CD4-positive, alpha-beta T cell treated with Interleukin-12 subunit alpha and Interleukin-12 subunit beta, for 1 hour (primary cell): ENCODE results near the gene HACE1.

ENCODE experiments used
- DNase-seq: peaks from one replicate; pipeline ENCODE4 v3.0.0-alpha.2; 2020

Gene HACE1

DNA sequence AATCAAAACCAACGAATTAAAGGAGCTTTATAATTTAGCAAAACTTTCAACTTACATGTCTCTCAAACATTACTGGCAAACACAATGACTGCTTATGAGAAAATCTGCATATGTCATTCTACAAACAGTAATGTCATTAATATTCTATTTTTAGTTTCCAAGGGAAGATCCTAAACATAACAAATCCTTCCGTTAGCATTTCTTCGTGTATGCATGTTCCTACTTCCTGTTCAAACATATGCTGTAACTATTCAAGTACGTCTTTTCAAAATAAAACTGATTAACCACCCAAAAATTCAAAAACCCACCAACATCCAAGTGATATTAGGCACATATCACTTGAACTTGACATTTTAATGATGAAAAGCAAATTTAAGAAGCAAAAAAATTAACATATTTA is 131.3 kb downstream of the HACE1 start:
- DNase-seq = no peak

DNA sequence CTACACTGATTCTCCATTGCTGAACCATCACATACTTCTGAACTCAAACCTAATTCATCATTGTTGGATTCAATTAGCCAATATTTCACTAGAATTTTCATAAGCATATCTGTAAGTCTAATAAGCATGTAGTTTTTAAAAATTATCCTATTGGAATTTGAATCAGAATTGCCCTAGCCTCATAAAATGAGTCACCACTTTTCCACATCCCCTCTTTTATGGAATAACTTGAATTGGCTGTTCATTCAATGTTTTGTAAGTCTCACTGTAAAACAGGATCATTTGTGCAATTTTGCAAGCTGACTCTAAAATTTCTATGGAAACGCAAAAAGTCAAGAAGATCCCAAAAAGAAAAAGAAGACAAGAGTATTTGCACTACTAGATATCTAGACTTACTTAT is 141.0 kb downstream of the HACE1 start:
- DNase-seq = no peak

DNA sequence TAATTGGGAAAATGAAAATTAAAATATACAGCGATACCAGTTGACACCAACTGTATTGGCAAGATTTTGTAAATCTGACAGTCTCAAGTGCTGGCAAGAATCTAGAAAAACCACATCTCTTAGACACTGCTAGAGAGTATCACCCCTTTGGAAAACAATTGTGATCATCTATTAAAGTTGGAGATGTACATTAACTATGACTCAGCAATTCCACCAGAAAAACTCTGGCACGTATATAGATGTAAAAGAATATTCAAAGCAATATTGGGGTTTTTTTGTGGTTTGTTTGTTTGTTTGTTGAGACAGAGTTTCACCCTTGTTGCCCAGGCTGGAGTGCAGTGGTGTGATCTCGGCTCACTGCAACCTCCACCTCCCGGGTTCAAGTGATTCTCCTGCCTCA is 142.9 kb downstream of the HACE1 start:
- no peak for DNase-seq

DNA sequence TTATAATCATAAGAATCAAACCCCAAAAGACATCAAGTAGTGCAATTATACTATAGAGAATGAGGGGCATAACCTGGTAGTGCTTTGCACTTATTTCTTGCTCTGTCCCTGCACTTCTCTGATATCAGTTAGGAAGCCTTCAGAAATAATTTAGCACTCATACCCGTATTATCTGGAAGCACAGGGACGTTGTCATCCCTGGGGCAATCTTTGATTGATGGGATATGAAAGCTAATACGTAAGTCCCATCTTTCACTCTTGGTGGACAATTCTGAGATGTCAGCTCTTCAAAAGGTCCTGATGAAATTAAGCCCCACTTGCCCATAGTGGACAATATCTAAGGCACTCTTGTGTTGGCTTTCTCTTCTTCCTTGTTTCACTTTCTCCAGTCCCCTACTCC is 144.9 kb downstream of the HACE1 start:
- no peak for DNase-seq

DNA sequence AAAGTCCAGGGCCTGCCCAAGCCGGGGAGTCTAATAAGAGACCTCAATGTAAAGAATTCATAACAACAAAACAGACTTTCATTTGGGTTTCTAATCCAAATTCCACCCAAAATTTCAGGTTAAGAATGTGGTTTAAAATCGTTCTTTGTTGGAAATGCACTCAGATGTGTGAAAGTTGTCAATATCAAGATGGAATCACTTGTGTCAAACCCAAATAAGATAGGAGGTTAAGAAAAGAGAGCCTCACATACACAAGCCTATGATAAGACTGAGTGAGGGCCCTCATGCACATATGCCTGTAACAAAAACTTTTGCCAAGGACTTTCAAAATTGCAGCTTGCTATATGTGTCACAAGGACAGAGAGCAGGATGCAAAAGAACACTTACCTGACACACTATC is 145.7 kb downstream of the HACE1 start:
- no peak for DNase-seq

DNA sequence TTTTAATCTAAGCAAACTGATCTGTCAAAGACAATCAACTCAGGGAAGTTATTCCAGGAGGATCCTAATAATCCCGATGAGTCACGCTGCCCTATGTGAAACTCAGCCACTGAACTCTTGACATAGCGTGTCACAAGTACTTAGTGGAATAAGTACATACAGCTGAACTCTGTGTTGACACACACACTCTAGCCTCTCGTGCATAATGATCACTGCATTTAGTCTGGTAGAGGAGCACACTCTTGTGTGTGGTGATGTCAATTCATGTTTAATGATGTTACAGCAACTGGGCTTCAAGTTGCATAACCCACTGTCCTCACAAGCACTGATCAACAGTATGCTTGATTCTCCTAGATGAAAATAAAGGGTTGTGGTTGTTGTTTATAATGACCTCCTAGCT is 148.3 kb downstream of the HACE1 start:
- DNase-seq = no peak

DNA sequence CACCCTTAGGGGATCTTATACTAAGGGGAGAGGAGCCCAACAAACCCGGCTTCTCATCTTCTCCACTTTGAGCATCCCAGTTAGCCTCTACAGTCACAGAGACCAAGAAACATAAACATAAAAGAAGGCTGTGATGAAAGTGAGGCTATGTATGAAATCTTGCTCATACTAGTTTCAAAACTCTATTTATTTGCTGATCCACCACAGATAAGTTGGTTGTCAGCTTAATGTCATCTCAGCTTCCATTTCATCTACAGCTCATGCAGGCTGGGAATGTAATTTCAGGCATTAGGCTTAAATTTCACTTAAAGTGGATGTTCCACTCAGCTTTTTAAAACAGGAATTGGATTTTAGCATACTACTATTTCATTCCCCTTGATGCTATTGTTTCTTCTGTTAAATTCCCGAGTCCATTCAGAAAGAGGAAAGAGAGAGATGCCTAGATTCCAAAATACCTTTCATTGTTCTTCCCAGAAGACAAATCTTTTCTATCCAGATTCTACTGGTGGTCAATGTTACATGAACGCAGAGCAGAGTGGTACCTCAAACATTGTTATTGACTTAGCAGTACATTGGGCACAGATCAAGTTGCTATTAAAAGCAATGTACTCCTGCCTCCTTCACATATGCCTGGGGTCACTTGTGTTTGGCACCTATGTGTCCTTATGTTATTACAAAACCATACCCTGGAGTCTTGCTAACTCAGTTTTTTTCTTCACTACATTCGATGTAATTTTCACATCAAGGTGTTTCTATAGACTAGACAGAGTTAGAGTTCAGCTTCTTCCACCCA is 149.0 kb downstream of the HACE1 start:
- DNase-seq = no peak

DNA sequence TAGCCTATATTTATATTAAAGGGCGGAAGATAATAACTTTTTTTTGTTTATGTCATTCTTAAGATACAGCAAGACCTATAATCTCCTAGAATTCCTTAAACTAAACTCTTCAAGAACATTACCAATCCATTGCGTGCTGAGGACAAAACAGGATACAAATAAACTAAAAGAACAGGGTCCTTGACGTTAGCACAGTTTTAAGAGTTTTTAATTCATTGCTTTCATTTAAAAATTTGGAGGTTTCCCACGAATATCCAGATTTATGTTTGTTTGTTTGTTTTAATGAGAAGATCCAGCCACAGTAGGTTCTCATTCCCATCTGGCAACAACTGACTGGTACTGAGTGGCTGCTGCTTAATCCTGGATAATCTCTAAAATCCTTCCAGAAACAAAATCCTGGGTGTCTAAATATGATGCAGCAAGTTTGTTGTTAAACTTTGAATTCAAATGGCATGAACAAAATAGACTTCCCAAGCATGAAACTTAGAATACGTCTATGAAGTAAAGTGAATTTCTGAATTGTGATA is 153.7 kb downstream of the HACE1 start:
- no peak for DNase-seq

DNA sequence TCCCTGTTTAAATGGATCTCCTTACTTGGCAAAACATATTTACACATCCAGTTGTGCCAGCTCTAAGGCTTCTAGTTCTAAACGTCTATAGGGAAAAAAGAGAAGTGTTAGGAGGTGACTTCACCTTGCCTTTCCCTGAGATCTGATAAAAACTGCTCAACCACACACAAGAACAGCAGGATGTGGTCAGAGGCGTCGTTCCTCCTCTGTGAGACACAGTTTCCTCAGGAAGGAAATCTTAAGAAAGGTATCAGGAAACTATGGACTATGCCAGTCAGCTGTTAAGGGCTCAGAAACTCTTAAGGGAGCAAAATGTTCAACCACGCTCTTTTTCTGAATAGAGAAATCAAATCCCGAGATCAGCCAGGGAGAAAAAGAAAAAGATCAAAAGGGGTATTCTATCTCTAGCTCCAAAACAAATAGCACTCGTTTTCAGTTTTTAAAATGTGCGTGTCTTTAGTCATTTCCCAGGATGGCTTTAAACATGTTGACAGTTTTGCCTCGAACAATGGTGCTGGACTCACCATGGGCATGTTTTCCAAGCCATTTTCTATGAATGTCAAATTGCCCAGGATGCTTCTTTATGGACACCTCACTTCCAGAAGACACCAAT is 154.5 kb downstream of the HACE1 start:
- peak; percentile 53 for DNase-seq

DNA sequence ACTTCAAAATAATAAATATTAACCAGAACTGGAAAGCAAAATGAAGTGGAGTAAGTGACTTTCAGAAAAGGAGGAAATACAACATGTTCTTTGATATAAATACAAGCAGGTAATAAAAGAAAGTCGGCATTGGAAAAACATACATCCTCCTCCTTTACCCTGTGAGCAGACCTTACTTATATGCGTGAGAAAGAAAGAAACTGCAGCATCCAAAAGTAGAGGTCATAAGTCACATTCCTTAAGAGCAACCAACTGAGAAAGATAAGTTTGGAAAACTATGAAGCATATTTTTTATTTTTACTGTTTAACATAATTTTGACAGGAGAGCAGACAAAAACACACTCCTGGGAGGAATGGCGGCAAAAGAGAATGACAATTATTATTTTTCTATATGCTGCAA is 155.5 kb downstream of the HACE1 start:
- DNase-seq = no peak

DNA sequence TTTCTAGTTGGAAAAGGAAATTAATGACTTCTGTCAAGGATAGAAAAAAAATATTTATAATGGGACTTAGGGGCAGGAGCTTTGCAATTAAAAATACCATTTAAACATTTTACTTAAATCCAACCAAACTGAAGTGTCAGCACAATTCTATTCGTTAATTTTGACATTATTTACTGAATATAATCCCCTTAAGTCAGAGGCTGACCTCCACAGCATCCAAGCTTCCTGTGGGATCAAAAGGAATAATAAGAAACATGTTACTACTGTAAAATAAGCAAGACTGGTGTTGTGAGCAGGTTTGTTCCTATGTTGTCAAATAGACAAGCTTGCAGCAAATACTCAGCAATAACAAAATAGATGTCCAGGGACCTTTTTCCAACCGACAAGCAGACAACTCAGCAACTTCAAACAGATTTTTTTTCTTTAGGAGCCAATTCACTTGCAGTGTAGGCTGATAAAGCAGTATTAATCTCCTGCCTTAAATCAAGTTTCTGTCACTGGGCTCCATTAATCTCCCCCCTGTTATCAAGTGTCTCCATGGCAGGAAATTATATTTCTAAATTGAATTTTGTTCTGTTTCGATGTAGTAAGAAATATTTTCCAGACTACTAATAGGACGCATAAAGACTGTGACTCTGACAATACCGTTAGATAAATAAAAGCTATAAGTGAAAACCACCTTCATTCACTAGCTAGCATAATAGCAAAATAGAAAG is 157.4 kb downstream of the HACE1 start:
- no peak for DNase-seq

DNA sequence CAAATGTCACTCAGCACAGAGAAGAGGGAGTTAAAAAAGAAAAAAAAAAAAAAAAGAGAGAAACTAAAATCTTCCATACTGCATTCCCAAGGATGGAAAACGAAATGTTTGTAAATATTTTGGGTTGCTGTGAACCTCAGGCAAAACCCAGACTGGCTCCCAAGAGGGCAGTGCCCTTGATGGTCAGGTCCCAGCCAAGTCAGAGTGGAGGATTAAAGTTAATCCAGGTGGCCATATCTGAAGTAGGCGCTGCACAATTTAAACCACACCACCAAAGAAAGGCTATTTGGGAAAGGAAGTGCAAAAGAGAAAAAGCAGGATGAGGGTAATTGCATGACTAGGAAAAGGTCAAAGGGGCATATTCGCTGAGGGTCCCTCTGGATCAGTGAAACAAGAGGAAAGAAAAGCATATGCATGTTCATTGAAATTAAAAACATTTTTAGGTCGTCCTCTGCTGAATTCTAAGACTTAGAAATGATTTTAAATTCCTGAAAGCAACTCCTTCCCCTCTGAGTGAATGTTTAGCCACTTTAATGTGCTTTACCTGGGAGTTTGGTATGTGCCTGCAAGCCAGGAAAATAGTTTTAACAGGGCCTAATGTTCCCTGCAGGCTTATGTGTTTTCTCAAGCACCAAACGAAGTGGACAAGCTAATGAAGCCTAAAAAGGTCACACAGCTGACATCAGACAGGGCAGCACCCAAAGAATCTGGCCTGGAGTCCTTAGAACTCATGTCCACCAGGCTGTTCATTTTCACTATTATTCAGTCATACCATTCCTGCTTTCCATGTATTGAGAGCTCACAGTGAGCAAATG is 159.1 kb downstream of the HACE1 start:
- DNase-seq = no peak

DNA sequence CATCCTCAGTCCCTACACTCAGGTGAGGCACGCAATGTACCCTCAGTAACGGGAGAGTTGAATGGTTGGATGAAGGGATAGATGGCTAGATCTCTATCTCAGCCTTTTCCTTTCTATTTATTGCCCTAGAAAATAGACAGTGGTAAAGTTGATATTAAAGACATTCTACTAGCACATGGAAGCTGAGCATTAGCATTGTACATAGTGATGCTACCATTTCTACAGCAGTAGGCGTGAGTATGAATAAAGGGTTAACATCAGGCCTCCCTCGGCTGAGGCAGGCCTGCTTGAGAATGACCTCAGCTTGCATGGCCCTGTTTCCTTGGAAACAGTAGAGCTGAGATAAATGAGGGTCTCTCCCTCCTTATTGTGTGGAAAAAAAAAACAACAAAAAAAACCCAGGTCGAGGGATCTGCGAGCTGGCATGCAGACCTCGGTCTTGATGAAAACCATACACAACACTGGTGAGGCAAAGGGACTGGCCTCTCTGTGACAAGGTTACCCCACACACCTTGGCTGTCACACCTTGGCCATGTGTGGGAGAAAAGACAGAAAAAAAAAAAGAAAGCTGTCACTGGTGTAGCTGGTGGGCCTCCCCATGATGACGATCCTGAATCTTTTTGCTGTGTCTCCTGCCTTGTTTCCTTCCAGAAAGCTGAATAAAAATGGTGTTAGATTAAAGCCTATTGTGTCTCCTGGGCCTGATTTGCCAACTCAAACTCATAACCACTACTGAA is 160.0 kb downstream of the HACE1 start:
- DNase-seq = no peak

DNA sequence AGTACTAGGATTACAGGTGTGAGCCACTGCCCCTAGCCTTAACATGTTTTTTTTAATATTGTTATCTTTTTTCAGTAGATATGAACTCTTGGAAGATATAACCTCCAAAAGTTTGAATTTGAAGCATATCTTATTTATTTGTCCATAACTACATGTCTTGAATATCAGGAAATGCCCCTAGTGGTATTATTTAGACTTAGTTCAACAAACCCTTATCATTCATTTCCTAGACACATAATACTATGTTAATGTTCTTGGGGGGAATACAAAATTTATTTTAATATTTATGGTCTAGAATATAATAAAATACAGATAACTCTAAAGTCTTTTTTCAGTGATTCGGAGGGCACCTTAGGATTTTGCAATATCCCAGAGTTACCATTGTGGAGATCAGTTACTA is 160.7 kb downstream of the HACE1 start:
- DNase-seq = no peak

DNA sequence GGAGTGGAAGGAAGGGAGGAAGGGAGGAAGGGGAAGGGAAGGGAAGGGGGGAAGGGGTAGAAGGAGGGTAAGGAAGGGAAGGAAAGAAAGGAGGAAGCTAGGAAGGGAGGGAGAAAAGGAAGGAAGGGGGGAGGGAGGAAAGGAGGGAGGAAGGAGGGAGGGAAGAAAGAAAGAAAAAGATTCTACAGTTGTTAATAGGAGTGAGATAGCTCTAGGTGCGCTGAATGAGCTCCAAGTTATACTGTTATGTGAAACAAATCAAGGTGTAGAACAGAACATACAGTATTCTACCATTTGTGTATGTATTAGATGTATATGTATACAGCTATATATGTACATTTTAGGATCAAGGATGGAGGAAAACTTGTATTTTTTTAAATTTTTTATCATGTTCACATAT is 167.7 kb downstream of the HACE1 start:
- no peak for DNase-seq

DNA sequence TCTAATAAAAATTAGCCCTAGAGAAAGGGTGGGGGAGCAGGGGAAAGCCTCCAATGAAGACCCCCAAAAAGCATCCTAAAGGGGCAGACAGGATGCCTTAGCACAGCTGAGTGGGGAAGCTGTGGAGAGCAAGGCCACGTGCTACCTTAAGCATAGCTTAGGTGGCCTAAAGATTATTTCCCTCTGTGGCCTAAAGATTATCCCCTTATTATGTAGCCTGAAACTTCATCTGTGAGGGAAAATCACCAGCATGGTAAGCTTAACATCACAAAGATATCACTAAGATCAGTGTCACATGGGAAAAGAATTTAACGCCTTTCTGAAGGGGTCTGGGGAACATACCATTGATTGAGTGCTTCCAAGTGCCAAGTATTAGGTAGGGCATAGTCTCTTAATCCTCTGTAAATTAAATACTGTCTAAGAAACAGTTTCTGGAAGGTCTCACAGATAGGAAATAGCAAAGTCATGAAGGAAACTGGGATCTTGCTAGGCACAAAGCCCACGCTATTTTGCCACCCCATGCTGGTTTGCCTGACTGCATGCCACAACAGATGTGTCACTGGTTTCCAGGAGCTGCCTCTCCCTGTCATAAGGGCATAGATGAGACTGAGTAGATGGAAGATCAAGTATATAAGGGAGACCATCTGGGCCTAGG is 170.0 kb downstream of the HACE1 start:
- DNase-seq = no peak

DNA sequence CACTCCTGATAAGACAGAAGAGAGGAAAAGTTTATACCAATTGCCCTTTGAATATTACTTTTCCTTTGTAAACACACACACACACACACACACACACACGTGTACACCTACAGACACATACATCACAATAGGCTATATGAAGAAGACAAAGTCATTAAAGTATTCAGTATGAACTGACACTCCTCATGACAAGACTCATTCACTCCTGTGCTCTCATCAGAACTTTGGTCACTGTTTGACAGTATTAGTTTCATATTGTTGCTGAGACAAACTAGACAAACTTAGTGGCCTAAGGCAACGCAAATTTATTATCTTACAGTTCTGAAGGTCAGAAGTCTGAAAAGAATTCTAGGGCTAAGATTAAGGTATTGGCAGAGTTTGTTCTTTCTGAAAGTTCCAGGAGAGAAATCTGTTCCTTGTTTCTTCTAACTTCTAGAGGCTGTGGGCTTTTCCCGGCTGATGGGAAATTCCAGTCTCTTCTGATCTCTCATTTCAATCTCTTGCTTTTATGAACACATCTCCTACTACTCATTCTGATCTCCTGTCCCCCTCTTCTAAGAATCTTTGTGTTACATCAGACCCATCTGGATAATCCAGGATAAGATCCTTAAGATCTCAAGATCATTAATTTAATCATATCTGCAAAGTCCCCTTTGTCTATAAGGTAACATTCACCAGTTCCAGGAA is 171.3 kb downstream of the HACE1 start:
- DNase-seq = no peak

DNA sequence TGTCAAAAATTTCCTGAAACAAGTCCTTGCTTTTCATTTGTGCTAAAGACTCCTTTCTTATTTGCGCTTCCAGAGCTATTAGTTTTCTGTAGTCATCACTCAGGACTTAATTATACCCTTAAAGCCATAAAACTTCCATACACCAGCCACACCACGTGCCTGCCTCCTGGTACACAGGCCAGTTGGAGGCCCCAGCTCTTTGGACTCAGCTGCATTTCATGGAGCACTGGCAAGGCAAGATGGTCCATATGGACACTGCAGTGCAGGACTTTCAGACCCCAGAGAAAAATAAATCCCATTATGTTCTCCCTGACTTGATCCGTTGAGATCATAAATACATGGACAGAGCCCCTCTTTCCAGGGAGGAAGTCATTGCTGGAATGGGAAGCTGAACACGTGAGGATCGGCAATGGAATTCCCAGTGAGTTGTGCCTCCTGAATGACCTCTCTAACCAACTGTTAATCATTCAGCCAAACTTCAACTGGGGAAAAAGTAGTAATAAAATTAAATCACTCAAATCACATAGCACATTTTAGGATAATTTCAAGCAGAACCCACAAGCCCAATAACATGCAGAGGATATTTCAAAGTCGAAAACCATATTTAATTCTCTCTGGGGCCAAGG is 173.1 kb downstream of the HACE1 start:
- DNase-seq = no peak

DNA sequence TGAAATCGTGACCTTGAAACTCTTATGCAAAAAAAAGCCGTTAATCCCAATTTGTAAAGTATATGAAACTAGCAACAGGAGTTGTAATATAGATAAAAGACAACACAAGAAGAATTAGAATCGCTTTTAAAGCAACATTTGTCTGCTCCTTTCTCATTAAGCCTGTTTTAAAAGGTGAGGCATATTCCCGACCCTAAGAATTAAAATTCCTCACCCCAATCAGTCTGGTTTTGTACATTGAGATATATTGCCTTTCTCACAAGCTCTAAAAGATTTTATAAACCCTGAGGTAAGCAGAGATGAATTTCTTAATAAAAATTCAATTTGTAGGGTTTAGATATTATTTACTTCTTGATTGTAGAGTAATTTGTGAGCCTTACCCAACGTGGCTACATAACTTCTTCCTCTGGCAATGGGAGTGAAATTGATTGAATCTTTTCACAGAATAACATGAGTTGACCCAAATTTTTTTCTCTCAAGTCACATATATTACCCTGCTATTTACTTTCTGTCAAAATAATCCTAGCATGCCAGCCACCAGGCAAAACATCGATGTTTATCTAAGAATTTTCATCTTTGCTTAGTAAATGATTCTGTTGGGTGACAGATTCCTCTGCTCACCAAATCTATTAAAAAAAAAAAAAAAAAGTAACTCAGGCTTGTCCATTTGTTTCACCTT is 173.7 kb downstream of the HACE1 start:
- DNase-seq = no peak

DNA sequence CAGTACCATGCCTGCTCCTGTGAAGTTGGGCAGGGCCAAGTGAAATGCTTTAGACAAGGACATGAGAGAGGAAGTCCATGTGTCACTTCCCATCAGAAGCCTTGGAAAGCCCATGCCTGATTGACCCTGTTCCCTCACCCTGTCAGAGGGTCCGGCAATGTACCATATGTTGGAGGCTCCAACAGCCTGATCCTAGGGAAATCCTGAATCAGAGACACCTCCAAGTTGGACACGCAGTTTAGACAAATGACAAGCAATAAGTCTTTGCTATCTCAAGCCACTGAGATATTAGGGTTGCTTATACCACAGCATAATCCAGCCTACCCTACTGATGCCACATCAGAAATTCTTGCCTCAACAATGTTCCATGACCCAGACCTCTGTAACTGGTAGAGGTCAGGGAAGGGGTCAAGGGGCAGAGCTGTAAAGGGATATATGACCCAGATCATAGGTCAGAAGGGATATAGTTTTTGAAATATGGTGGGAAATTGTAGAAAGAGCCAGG is 174.8 kb downstream of the HACE1 start:
- no peak for DNase-seq
